HG03571 (cell line): Measurements from ENCODE around the gene CYTIP.
A peak's percentile ranks its signal among the peaks of the same experiment; 100 is the strongest.
"Not testable (repeated sequence)": the region's sequence is repeated elsewhere in the genome, so short reads cannot be mapped to it uniquely, and the experiment has no call there.

Source experiments
- ATAC-seq: cut with Tn5 transposase; IDR thresholded peaks from one replicate; pipeline ENCODE4 v1.9.1; 2021; ENCODE audit not compliant: unreplicated experiment

Gene CYTIP

GRCh38 chr2:157427003-157427921 lies 16.6 kb downstream of the CYTIP start:
- no peak for ATAC-seq

- ATAC-seq = no peak
Observed at GRCh38 chr2:157426477-157426994, 17.4 kb downstream of the CYTIP start.

- ATAC-seq = no peak
Observed at GRCh38 chr2:157424374-157424773, 19.5 kb downstream of the CYTIP start.

- no peak for ATAC-seq
Observed at GRCh38 chr2:157421964-157422363, 21.9 kb downstream of the CYTIP start.

GRCh38 chr2:157421331-157421944 lies 22.5 kb downstream of the CYTIP start:
- no peak for ATAC-seq

GRCh38 chr2:157420771-157421323 lies 23.0 kb downstream of the CYTIP start:
- ATAC-seq = no peak

GRCh38 chr2:157419031-157419575 lies 24.8 kb downstream of the CYTIP start:
- ATAC-seq = no peak

- no peak for ATAC-seq
Observed at GRCh38 chr2:157418239-157418641, 25.6 kb downstream of the CYTIP start.

GRCh38 chr2:157415591-157416101 lies 28.2 kb downstream of the CYTIP start:
- no peak for ATAC-seq

- ATAC-seq = peak; percentile 13
Observed at GRCh38 chr2:157414050-157414449, 29.8 kb downstream of the CYTIP start.

GRCh38 chr2:157413326-157414035 lies 30.4 kb downstream of the CYTIP start:
- ATAC-seq = peak; percentile 83

GRCh38 chr2:157411624-157412336 lies 32.1 kb downstream of the CYTIP start:
- no peak for ATAC-seq

GRCh38 chr2:157405398-157405797 lies 38.5 kb downstream of the CYTIP start:
- ATAC-seq = not testable (repeated sequence)

- peak; percentile 100 for ATAC-seq
Observed at GRCh38 chr2:157404363-157404762, 39.5 kb downstream of the CYTIP start.

- not testable (repeated sequence) for ATAC-seq
Observed at GRCh38 chr2:157402801-157403485, 40.9 kb downstream of the CYTIP start.

- ATAC-seq = no peak
Observed at GRCh38 chr2:157395811-157396210, 48.1 kb downstream of the CYTIP start.

GRCh38 chr2:157394928-157395327 lies 49.0 kb downstream of the CYTIP start:
- ATAC-seq = no peak

- ATAC-seq = no peak
Observed at GRCh38 chr2:157393348-157393747, 50.5 kb downstream of the CYTIP start.

GRCh38 chr2:157388827-157389226 lies 55.1 kb downstream of the CYTIP start:
- no peak for ATAC-seq
